GM12872 (cell line): ENCODE data around the gene SLC26A4.

Source experiments
- TF ChIP-seq, protein P1 (sequence below): IDR thresholded peaks from 3 replicates; pipeline ENCODE4 v1.5.1; 2011; ENCODE audit warnings: low read depth, mild to moderate bottlenecking, low read length, moderate library complexity; ENCODE audit not compliant: insufficient read depth

SLC26A4 gene

GRCh38 chr7:107642501-107642900 lies 18.1 kb upstream of the SLC26A4 start:
- TF ChIP-seq, protein P1, sequence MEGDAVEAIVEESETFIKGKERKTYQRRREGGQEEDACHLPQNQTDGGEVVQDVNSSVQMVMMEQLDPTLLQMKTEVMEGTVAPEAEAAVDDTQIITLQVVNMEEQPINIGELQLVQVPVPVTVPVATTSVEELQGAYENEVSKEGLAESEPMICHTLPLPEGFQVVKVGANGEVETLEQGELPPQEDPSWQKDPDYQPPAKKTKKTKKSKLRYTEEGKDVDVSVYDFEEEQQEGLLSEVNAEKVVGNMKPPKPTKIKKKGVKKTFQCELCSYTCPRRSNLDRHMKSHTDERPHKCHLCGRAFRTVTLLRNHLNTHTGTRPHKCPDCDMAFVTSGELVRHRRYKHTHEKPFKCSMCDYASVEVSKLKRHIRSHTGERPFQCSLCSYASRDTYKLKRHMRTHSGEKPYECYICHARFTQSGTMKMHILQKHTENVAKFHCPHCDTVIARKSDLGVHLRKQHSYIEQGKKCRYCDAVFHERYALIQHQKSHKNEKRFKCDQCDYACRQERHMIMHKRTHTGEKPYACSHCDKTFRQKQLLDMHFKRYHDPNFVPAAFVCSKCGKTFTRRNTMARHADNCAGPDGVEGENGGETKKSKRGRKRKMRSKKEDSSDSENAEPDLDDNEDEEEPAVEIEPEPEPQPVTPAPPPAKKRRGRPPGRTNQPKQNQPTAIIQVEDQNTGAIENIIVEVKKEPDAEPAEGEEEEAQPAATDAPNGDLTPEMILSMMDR, result no peak

- TF ChIP-seq, protein P1, result no peak
Observed at GRCh38 chr7:107643407-107643806, 17.2 kb upstream of the SLC26A4 start.

- TF ChIP-seq, protein P1, result no peak
Observed at GRCh38 chr7:107643938-107644308, 16.7 kb upstream of the SLC26A4 start.

- TF ChIP-seq, protein P1, result no peak
Observed at GRCh38 chr7:107644309-107644974, 16.2 kb upstream of the SLC26A4 start.

- TF ChIP-seq, protein P1, result no peak
Observed at GRCh38 chr7:107652642-107653041, 8.0 kb upstream of the SLC26A4 start.

DNA sequence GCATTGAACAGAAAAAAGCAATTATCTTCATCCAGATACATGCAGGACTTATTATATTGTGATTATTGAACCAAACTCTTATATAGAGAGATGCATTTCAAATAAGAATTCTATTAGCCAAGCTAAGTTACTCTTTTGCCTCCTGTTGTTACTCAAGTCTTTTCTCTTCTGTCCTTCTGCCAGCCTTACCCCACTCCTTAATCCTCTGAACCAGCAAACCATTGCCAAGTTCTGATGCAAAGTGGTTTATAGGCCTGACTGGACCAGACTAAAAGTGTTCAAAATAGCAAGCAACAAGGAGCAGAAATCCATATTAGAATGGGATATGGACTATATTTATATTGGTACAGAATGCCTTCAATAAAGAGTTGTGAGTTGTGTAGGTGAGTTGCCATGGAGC lies 2.2 kb upstream of the SLC26A4 start:
- TF ChIP-seq, protein P1, result no peak

GRCh38 chr7:107659666-107660065 lies 962 bp upstream of the SLC26A4 start:
- TF ChIP-seq, protein P1, result no peak
